ENCODE measurements around the gene SYNDIG1L. TPM values are rescaled to one million over a fixed set of nuclear protein-coding genes. Genes with fewer than 3 reads are reported as not detected.

Gene SYNDIG1L
- total RNA-seq, result 1 to 10 TPM in 1 of 2 donors, under 1 TPM in 1; 0.21 to 3.1 TPM

DNA sequence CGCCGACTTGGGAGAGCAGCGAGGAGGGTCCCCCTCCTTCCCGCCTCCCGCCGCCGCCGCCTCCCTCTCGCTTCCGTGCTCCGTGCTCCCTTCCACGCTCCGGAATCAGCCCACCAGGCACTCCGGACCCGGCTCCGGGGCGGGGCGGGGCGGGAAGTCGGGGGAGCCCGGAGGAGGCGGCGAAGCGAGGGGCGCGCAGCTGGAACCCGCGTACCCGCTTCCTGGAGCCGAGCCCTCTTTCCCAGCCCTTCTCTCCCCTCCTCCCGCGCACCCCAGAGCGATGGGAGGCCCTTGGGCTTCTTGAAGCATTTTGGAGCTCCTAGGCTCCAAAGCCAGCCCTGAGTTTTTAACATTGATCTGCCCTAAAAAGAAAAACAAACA lies at the start of gene SYNDIG1L:
SYNDIG1L (minus strand) TSS at position 9 of the 381 bp plus-strand sequence. CDS start 16,466 bp downstream, outside the sequence.
- TF ChIP-seq, protein P1, sequence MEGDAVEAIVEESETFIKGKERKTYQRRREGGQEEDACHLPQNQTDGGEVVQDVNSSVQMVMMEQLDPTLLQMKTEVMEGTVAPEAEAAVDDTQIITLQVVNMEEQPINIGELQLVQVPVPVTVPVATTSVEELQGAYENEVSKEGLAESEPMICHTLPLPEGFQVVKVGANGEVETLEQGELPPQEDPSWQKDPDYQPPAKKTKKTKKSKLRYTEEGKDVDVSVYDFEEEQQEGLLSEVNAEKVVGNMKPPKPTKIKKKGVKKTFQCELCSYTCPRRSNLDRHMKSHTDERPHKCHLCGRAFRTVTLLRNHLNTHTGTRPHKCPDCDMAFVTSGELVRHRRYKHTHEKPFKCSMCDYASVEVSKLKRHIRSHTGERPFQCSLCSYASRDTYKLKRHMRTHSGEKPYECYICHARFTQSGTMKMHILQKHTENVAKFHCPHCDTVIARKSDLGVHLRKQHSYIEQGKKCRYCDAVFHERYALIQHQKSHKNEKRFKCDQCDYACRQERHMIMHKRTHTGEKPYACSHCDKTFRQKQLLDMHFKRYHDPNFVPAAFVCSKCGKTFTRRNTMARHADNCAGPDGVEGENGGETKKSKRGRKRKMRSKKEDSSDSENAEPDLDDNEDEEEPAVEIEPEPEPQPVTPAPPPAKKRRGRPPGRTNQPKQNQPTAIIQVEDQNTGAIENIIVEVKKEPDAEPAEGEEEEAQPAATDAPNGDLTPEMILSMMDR (IDR thresholded peaks at IDR 0.05), result no peak
- ATAC-seq (ENCODE audit: insufficient number of reproducible peaks, low FRiP score, low read depth) (no peak), DNase-seq (ENCODE audit: low spot score) (no peak)
- Histone ChIP-seq H3K27me3 (replicated peaks; ENCODE audit: insufficient read depth) (no peaks in the 10 kb centered on the region), H3K27ac (no peak within 1 kb of the TSS), H3K9me3 (no peaks in the 10 kb centered on the region), H3K4me3 (peak within 1 kb of the TSS; percentile 42), H3K4me1 (ENCODE audit: control insufficient read depth in 1 of 2, low read depth in 2 of 2) (no peaks in the 10 kb centered on the region), H3K36me3 (no peaks in the 10 kb centered on the region)

DNA sequence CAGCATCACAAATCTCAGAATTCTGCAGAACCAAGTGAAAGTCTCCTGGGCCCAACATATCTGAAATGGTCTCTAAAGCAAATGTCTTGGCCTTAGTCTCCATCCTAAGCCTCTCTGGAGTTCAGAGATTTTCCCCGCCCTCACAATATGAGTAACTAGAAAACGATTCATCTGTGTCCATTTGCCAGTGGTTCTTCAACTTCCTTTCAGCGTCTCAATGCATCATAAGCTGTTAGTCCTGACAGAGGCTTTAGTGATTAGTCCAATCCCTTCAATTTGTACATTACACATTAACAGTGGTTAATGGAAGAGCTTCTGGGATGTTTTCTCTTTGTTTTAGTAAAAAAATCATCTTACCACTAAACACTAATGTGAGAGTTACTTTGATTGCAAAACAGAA lies 49.7 kb upstream of the SYNDIG1L start:
- TF ChIP-seq, protein P1 (IDR thresholded peaks at IDR 0.05), result no peak
- no peaks in the 10 kb centered on the region for H3K9me3 ChIP-seq
- DNase-seq (ENCODE audit: low spot score) (no peak), ATAC-seq (ENCODE audit: insufficient number of reproducible peaks, low FRiP score, low read depth) (no peak)
- peaks cover 2 to 34% of the 10 kb centered on the region in 2 donors for H3K4me1 ChIP-seq (ENCODE audit: control insufficient read depth in 1 of 2, low read depth in 2 of 2)
- H3K27ac ChIP-seq, result peak overlapping the region; percentile 55 to 61
- peaks cover 19% of the 10 kb centered on the region for H3K36me3 ChIP-seq
- H3K27me3 ChIP-seq (replicated peaks; ENCODE audit: insufficient read depth), result no peaks in the 10 kb centered on the region
- H3K4me3 ChIP-seq, result no peak overlapping the region

DNA sequence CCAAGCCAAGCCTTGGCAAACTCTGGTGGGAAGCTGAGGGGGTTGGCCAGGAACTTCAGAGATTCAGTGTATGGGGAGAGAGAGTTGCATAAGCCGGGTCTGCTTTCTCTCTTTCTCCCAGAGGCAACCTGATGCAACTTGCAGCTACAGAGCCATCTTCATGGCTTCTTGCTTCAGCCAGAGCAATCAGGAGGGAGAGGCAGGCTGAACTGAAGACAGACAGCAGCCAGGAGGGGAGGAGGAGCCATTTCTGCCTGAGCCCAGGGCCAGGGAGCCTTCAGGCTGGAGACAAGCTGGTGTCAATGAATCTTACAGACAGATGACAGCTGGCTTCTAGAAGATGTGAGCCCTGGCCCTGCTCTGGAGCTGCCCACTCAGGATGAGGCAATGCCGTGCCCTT lies 48.4 kb upstream of the SYNDIG1L start:
- H3K27me3 ChIP-seq (replicated peaks; ENCODE audit: insufficient read depth), result no peaks in the 10 kb centered on the region
- DNase-seq (ENCODE audit: low spot score) (no peak), ATAC-seq (ENCODE audit: insufficient number of reproducible peaks, low FRiP score, low read depth) (no peak)
- H3K4me1 ChIP-seq (ENCODE audit: control insufficient read depth in 1 of 2, low read depth in 2 of 2), result peaks cover 10 to 47% of the 10 kb centered on the region in 2 donors
- H3K36me3 ChIP-seq, result peaks cover 6% of the 10 kb centered on the region
- peak overlapping the region in 1 of 2 donors; percentile 38 for H3K27ac ChIP-seq
- H3K9me3 ChIP-seq, result no peaks in the 10 kb centered on the region
- H3K4me3 ChIP-seq, result no peak overlapping the region
- TF ChIP-seq, protein P1 (IDR thresholded peaks at IDR 0.05), result no peak

DNA sequence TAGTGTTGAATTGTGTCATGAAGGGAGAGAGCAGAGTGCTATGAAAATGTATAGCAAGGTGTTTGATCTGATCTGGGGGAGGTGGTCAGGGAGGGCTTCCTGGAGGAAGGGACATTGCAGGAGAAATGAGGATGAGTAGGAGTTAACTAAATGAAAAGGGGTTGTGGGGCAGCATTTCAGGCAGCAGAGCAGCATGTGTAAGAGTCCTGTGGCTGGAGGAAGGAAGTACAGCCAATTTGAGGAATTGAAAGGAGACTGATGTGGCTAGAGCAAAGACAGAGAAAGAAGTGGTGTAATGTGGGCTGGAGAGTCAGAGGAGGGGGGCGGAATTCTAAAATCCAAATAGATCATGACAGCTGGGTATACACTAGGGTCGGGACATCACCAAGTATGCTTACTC lies 46.6 kb upstream of the SYNDIG1L start:
- Histone ChIP-seq H3K27ac (no peak overlapping the region), H3K4me3 (no peak overlapping the region), H3K4me1 (ENCODE audit: control insufficient read depth in 1 of 2, low read depth in 2 of 2) (peaks cover 20 to 62% of the 10 kb centered on the region in 2 donors), H3K36me3 (no peaks in the 10 kb centered on the region), H3K27me3 (replicated peaks; ENCODE audit: insufficient read depth) (no peaks in the 10 kb centered on the region), H3K9me3 (no peaks in the 10 kb centered on the region)
- DNase-seq (ENCODE audit: low spot score) (no peak), ATAC-seq (ENCODE audit: insufficient number of reproducible peaks, low FRiP score, low read depth) (no peak)
- TF ChIP-seq, protein P1 (IDR thresholded peaks at IDR 0.05), result no peak

DNA sequence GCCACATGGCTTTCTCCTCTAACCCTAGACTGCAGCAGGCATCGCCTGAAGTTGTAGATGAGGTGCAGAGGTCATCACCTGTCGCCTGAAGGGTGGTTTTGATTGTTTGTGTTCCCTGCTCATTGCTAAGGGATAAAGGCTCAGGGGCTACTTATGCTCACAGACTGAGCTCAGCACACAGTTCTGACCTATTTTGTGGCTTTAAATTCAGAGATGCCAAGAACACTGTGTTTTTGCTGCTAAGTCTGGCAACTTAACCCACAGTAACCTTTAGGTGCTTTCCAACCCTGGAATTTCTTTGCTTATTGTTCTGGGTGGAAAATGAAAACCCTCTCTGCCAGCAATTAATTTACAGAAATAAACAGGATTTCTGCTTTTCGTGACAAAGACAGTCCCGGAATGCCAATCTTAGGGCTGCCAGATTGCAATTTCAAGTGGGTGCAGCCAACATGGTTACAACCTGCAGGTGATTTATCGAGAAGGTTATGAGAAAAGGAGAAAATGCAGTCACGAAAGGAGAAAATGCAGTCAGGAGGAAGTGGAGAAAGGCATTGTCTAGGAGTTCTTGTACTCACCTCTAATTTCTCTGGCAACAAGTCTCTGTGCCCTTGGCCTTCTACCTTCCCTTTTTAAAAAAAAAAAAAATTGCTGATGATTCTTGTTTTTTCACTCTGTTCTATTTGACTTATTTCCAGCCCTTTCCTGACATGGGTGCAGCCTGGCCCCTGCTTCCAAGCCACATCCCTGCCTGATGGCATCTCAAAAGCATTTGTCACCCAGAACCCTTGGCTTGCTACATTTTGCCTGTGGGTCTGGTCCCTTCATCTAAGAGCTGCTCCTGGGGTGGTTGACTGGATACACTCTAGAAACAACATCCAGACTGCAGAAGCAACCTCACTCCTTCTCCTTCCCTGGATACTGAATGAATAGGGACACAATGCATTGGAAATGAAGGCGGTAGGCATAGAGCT lies 43.8 kb upstream of the SYNDIG1L start:
- no peaks in the 10 kb centered on the region for H3K36me3 ChIP-seq
- ATAC-seq (ENCODE audit: insufficient number of reproducible peaks, low FRiP score, low read depth) (peak; percentile 52), DNase-seq (ENCODE audit: low spot score) (no peak)
- peak overlapping the region; percentile 33 to 80 for H3K27ac ChIP-seq
- peak overlapping the region; percentile 14 for H3K4me3 ChIP-seq
- TF ChIP-seq, protein P1 (IDR thresholded peaks at IDR 0.05), result no peak
- no peaks in the 10 kb centered on the region for H3K9me3 ChIP-seq
- no peaks in the 10 kb centered on the region for H3K27me3 ChIP-seq (replicated peaks; ENCODE audit: insufficient read depth)
- H3K4me1 ChIP-seq (ENCODE audit: control insufficient read depth in 1 of 2, low read depth in 2 of 2), result peaks cover 20 to 44% of the 10 kb centered on the region in 2 donors
